Melanocyte of skin (primary cell): Measurements from ENCODE around the gene MYCBPAP. TPM values are rescaled to one million over a fixed set of nuclear protein-coding genes. Genes with fewer than 3 reads are reported as not detected.

Experiments used
- total RNA-seq, 2 donors: library from RNA; depleted of rRNA; stranded (reverse); fragments of >200 nt; gene quantifications; 2 replicates each; pipeline ENCODE4 v1.2.3, GENCODE V29; 2012

MYCBPAP gene
- under 1 TPM in 1 of 2 donors, not detected in 1; 0.34 TPM for total RNA-seq

GRCh38 chr17:50507871-50508572 is at the start of gene MYCBPAP:
TSS of gene MYCBPAP (plus strand) at chr17:50508439. CDS start at chr17:50508675, 236 bp downstream.

GRCh38 chr17:50468304-50469207 is 39.7 kb upstream of the MYCBPAP start, which contains the start of gene CHAD:
TSS of gene CHAD (minus strand) at chr17:50468880. CDS start at chr17:50468813, 67 bp downstream.

GRCh38 chr17:50478391-50479381 is 29.6 kb upstream of the MYCBPAP start, which contains the start of gene RSAD1:
TSS of gene RSAD1 (plus strand) at chr17:50478860. CDS start at chr17:50478885, 25 bp downstream.

GRCh38 chr17:50532452-50533024 is 24.3 kb downstream of the MYCBPAP start, which contains the start of gene EPN3:
TSS of gene EPN3 (plus strand) at chr17:50532735. CDS start at chr17:50536557, 3,822 bp downstream.

GRCh38 chr17:50547035-50547735 is 38.9 kb downstream of the MYCBPAP start, which contains the start of gene SPATA20:
TSS of gene SPATA20 (plus strand) at chr17:50547174. CDS start at chr17:50547209, 35 bp downstream.

GRCh38 chr17:50560185-50560824 is 52.1 kb downstream of the MYCBPAP start, which contains the start of gene CACNA1G:
TSS of gene CACNA1G (plus strand) at chr17:50560715. CDS start at chr17:50561460, 745 bp downstream.

Other genes with a start within 250 kb of the MYCBPAP start
- gene TMEM92, start 234.0 kb upstream of the MYCBPAP start, total RNA-seq: not detected
- 10 to 100 TPM; 29.6 to 37.0 TPM for gene XYLT2, start 162.3 kb upstream of the MYCBPAP start, total RNA-seq
- 10 to 100 TPM; 76.9 to 85.0 TPM for gene MRPL27, start 135.3 kb upstream of the MYCBPAP start, total RNA-seq
- 10 to 100 TPM in 1 of 2 donors, 1 to 10 TPM in 1; 5.5 to 15.7 TPM for gene EME1, start 135.2 kb upstream of the MYCBPAP start, total RNA-seq
- 100 to 1,000 TPM in 1 of 2 donors, 10 to 100 TPM in 1; 82.6 to 177 TPM for gene LRRC59, start 110.9 kb upstream of the MYCBPAP start, total RNA-seq
- 10 to 100 TPM; 20.3 to 22.4 TPM for gene ACSF2, start 82.2 kb upstream of the MYCBPAP start, total RNA-seq
- not detected for gene CHAD, start 39.6 kb upstream of the MYCBPAP start, total RNA-seq
- gene RSAD1, start 29.6 kb upstream of the MYCBPAP start, total RNA-seq: 10 to 100 TPM; 21.6 to 29.6 TPM
- not detected for gene EPN3, start 24.3 kb downstream of the MYCBPAP start, total RNA-seq
- 10 to 100 TPM; 19.0 to 66.1 TPM for gene SPATA20, start 38.7 kb downstream of the MYCBPAP start, total RNA-seq
- under 1 TPM in 1 of 2 donors, not detected in 1; under 0.01 TPM for gene CACNA1G, start 52.3 kb downstream of the MYCBPAP start, total RNA-seq
- under 1 TPM in 1 of 2 donors, not detected in 1; 0.67 TPM for gene ABCC3, start 126.4 kb downstream of the MYCBPAP start, total RNA-seq
- gene ANKRD40, start 199.5 kb downstream of the MYCBPAP start, total RNA-seq: 10 to 100 TPM; 47.1 to 49.3 TPM
- 10 to 100 TPM; 13.7 to 18.9 TPM for gene LUC7L3, start 211.2 kb downstream of the MYCBPAP start, total RNA-seq